IMR-90 (cell line): ENCODE results near the gene BARX1. TPM values are rescaled to one million over a fixed set of nuclear protein-coding genes. Genes with fewer than 3 reads are reported as not detected.

Experiments
- ATAC-seq: fragments of 200-7000 bp; cut with Tn5 transposase; 2 replicates; pipeline ENCODE4 v1.9.1; 2020; ENCODE audit warnings: low read depth, mild to moderate bottlenecking, moderate library complexity
- BruUV-seq: library from RNA; stranded (reverse); fragments of 400-500 nt; replicated peaks from 2 replicates; lab custom pipeline; 2021; lab: Mats Ljungman, UMichigan
- CTCF ChIA-PET: fragments of 300-600 bp; formaldehyde crosslinking; extraction: SDS; loops from one replicate; lab custom pipeline; 2021; ENCODE audit warnings: antibody characterized with exemption; lab: Yijun Ruan, JAX
- POLR2A ChIA-PET: fragments of 300-600 bp; sonication (Branson Sonifier 250); formaldehyde crosslinking; loops from one replicate; lab custom pipeline; 2022; ENCODE audit warnings: antibody characterized with exemption; ENCODE audit not compliant: unreplicated experiment; lab: Charles Lee
- DNase-seq: peaks from one replicate; pipeline ENCODE4 v3.0.0; 2013
- H2AFZ ChIP-seq: replicated peaks from 2 replicates; pipeline ENCODE3; 2013; ENCODE audit warnings: low read length, mild to moderate bottlenecking; ENCODE audit not compliant: poor library complexity
- H2AK5ac ChIP-seq: 2 replicates; pipeline ENCODE4 v1.6.1; 2013; ENCODE audit warnings: low read depth, low read length, inconsistent platforms
- H2AK9ac ChIP-seq: replicated peaks from 2 replicates; pipeline ENCODE3; 2013; ENCODE audit warnings: mild to moderate bottlenecking, low read depth, low read length, moderate library complexity; ENCODE audit not compliant: poor library complexity
- H2BK120ac ChIP-seq: 2 replicates; pipeline ENCODE4 v1.6.1; 2013; ENCODE audit warnings: low read depth, low read length, inconsistent platforms
- H2BK15ac ChIP-seq: 3 replicates; pipeline ENCODE4 v1.6.1; 2013; ENCODE audit warnings: low read depth, low read length, inconsistent platforms
- H2BK20ac ChIP-seq: 2 replicates; pipeline ENCODE4 v1.6.1; 2013; ENCODE audit warnings: low read depth, mild to moderate bottlenecking, inconsistent platforms, low read length, moderate library complexity
- H2BK5ac ChIP-seq: 2 replicates; pipeline ENCODE4 v1.6.1; 2013; ENCODE audit warnings: mild to moderate bottlenecking, low read depth, low read length, inconsistent platforms; ENCODE audit not compliant: poor library complexity, severe bottlenecking
- H3K14ac ChIP-seq: replicated peaks from 2 replicates; pipeline ENCODE4 v1.6.1; 2013; ENCODE audit warnings: low read depth, low read length, inconsistent platforms
- H3K18ac ChIP-seq: 2 replicates; pipeline ENCODE4 v1.6.1; 2013; ENCODE audit warnings: low read depth, low read length, control low read depth
- H3K23ac ChIP-seq: 2 replicates; pipeline ENCODE4 v1.6.1; 2013; ENCODE audit warnings: low read depth, low read length, inconsistent platforms
- H3K27ac ChIP-seq: 2 replicates; pipeline ENCODE4 v1.5.1; 2013; ENCODE audit warnings: mild to moderate bottlenecking, control low read depth, low read length; ENCODE audit not compliant: insufficient read depth
- H3K27me3 ChIP-seq: 2 replicates; pipeline ENCODE4 v1.6.1; 2013; ENCODE audit warnings: low read length; ENCODE audit not compliant: control insufficient read depth, insufficient read depth
- H3K36me3 ChIP-seq: 2 replicates; pipeline ENCODE4 v1.6.1; 2013; ENCODE audit warnings: low read length, mixed read lengths; ENCODE audit not compliant: control insufficient read depth, insufficient read depth
- H3K4ac ChIP-seq: 2 replicates; pipeline ENCODE4 v1.6.1; 2013; ENCODE audit warnings: low read depth, low read length, inconsistent platforms
- H3K4me1 ChIP-seq: 2 replicates; pipeline ENCODE4 v1.6.1; 2013; ENCODE audit warnings: low read length, mixed read lengths; ENCODE audit not compliant: control insufficient read depth, insufficient read depth
- H3K4me2 ChIP-seq: 2 replicates; pipeline ENCODE4 v1.6.1; 2013; ENCODE audit warnings: low read depth, mild to moderate bottlenecking, control low read depth, low read length, moderate library complexity
- H3K4me3 ChIP-seq: 2 replicates; pipeline ENCODE4 v1.5.1; 2013; ENCODE audit warnings: low read depth, mild to moderate bottlenecking, control low read depth, low read length, moderate library complexity; ENCODE audit not compliant: insufficient read depth
- H3K56ac ChIP-seq: 2 replicates; pipeline ENCODE4 v1.6.1; 2013; ENCODE audit warnings: low read length, inconsistent platforms; ENCODE audit not compliant: insufficient read depth; ENCODE audit errors: extremely low read depth
- H3K79me1 ChIP-seq, 2 experiments: 2 replicates each; pipeline ENCODE4 v1.6.1; 2013; ENCODE audit warnings: low read length in 2 of 2, inconsistent platforms in 1 of 2, low read depth in 1 of 2
- H3K9ac ChIP-seq: 2 replicates; pipeline ENCODE4 v1.6.1; 2013; ENCODE audit warnings: low read depth, low read length, control low read depth
- H3K9me1 ChIP-seq: 2 replicates; pipeline ENCODE4 v1.6.1; 2013; ENCODE audit warnings: low read length, inconsistent platforms; ENCODE audit not compliant: insufficient read depth
- H3K9me3 ChIP-seq: 2 replicates; pipeline ENCODE4 v1.6.1; 2013; ENCODE audit warnings: low read length; ENCODE audit not compliant: control insufficient read depth, insufficient read depth
- H4K20me1 ChIP-seq: 2 replicates; pipeline ENCODE4 v1.6.1; 2013; ENCODE audit warnings: low read length, inconsistent platforms; ENCODE audit not compliant: insufficient read depth
- H4K5ac ChIP-seq: 2 replicates; pipeline ENCODE4 v1.6.1; 2013; ENCODE audit warnings: mild to moderate bottlenecking, low read depth, low read length, control low read depth
- H4K8ac ChIP-seq, 2 experiments: 2 replicates each; pipeline ENCODE4 v1.6.1; 2013; ENCODE audit warnings: low read depth in 2 of 2, low read length in 2 of 2, control low read depth in 1 of 2, inconsistent platforms in 1 of 2
- H4K91ac ChIP-seq: 2 replicates; pipeline ENCODE4 v1.6.1; 2013; ENCODE audit warnings: low read depth, low read length, inconsistent platforms; ENCODE audit not compliant: insufficient read depth
- BHLHE40 ChIP-seq: fragments of 150-350 bp; IDR thresholded peaks from 2 replicates; pipeline ENCODE4 v1.6.1; 2016; ENCODE audit warnings: mild to moderate bottlenecking, low read depth, low read length
- CTCF ChIP-seq: conservative IDR thresholded peaks from 2 replicates; pipeline ENCODE4 v1.5.1; 2012; ENCODE audit warnings: mild to moderate bottlenecking, low read depth, low read length, improper control_type of control experiment
- ELK1 ChIP-seq: fragments of 150-350 bp; IDR thresholded peaks from 2 replicates; pipeline ENCODE4 v1.6.1; 2016; ENCODE audit warnings: low read depth, mild to moderate bottlenecking, low read length, moderate library complexity, borderline replicate concordance
- FOS ChIP-seq: fragments of 150-350 bp; IDR thresholded peaks from 2 replicates; pipeline ENCODE4 v1.6.1; 2016; ENCODE audit warnings: low read depth, low read length
- MXI1 ChIP-seq: IDR thresholded peaks from 2 replicates; pipeline ENCODE4 v1.6.1; 2012; ENCODE audit warnings: low read depth, mild to moderate bottlenecking, low read length, moderate library complexity, borderline replicate concordance
- NFE2L2 ChIP-seq: fragments of 150-350 bp; IDR thresholded peaks from 2 replicates; pipeline ENCODE4 v1.6.1; 2016; ENCODE audit warnings: low read depth, mild to moderate bottlenecking, low read length
- POLR2A ChIP-seq: IDR thresholded peaks from 2 replicates; pipeline ENCODE4 v1.6.1; 2012; ENCODE audit warnings: mild to moderate bottlenecking, low read depth, low read length
- RAD21 ChIP-seq: IDR thresholded peaks from 2 replicates; pipeline ENCODE4 v1.6.1; 2012; ENCODE audit warnings: low read length, improper control_type of control experiment
- RCOR1 ChIP-seq: IDR thresholded peaks from 2 replicates; pipeline ENCODE4 v1.6.1; 2012; ENCODE audit warnings: mild to moderate bottlenecking, low read length, improper control_type of control experiment; ENCODE audit not compliant: insufficient replicate concordance
- RFX5 ChIP-seq: IDR thresholded peaks from 2 replicates; pipeline ENCODE4 v1.8.0; 2012; ENCODE audit warnings: low read depth, mild to moderate bottlenecking, low read length, moderate library complexity
- WGBS, 2 experiments: methylation state at CpG; one replicate each; pipeline versions ENCODE4 v1.1.5 to v1.1.7; 2013; ENCODE audit warnings: missing lambda C conversion rate in 2 of 2; ENCODE audit not compliant: insufficient read length in 1 of 2; ENCODE audit errors: extremely low coverage in 2 of 2; 5-methylcytosine and 5-hydroxymethylcytosine counted together
- dilution Hi-C: fragments of 300-500 bp; cut with HindIII; formaldehyde crosslinking; loops from one replicate; pipeline ENCODE4 v1.14.3; 2018; ENCODE audit warnings: low sequenced_read_pairs; ENCODE audit not compliant: unreplicated experiment
- in situ Hi-C: fragments of 300-500 bp; cut with MboI; formaldehyde crosslinking; loops from 3 replicates; pipeline ENCODE4 v1.14.3; 2019; ENCODE audit warnings: low sequenced_read_pairs, inconsistent platforms, mixed read lengths
- intact Hi-C: fragments of 100-400 bp; cut with micrococcal nuclease; formaldehyde crosslinking; loops from 2 replicates; pipeline ENCODE4 v1.10.0; 2022
- polyA plus RNA-seq, 3 experiments: library from polyadenylated mRNA; depleted of rRNA; stranded (reverse); fragments of >200 nt; gene quantifications; 2 replicates each; pipeline ENCODE4 v1.2.3, GENCODE V29; 2012; ENCODE audit warnings: low replicate concordance in 1 of 3
- total RNA-seq: library from RNA; depleted of rRNA; stranded (reverse); fragments of >200 nt; gene quantifications from 2 replicates; pipeline ENCODE4 v1.2.3, GENCODE V29; 2012

The BARX1 gene
- total and polyA plus RNA-seq, 2 of the 4 experiments (the other 2 are of a cell fraction): not detected

- ChIA-PET CTCF (no interaction called here), POLR2A (no interaction called here)
- H2AK5ac ChIP-seq: no peak overlapping the region
- H2AK9ac ChIP-seq: no peak overlapping the region
- intact Hi-C loops: no loop called here
- no peak overlapping the region for H4K8ac ChIP-seq
- DNase-seq (no peak), ATAC-seq (peak; percentile 51)
- H4K20me1 ChIP-seq: no peaks in the 10 kb centered on the region
- H3K9me1 ChIP-seq: no peaks in the 10 kb centered on the region
- H3K23ac ChIP-seq: no peak overlapping the region; the same call in 1 of the 2 replicates
- H3K4me1 ChIP-seq: peaks cover 2% of the 10 kb centered on the region; the same call in 1 of the 2 replicates
- H3K9ac ChIP-seq: 0 out of 2 replicates have a peak overlapping the region, but pooled peaks have one; percentile 54
- H3K27ac ChIP-seq: no peak overlapping the region
- H3K36me3 ChIP-seq: no peaks in the 10 kb centered on the region
- peak overlapping the region; percentile 85 for H2AFZ ChIP-seq
- peaks cover 93% of the 10 kb centered on the region for H3K27me3 ChIP-seq
- no peak overlapping the region for H2BK5ac ChIP-seq
- no peak overlapping the region for H2BK120ac ChIP-seq
- in situ Hi-C loops: loop anchor here (25.0 kb wide), 2 partner anchors 539 to 789 kb away; no protein-coding TSS in a partner anchor
- WGBS, 2 experiments: 0% methylated on average over 6 of the region's 47 CpGs; no CpG with 5 or more reads in 1 of the 2 experiments
- TF ChIP-seq RFX5 (no peak), NFE2L2 (no peak), MXI1 (no peak), POLR2A (no peak), ELK1 (no peak), BHLHE40 (no peak), RAD21 (no peak), RCOR1 (no peak), FOS (no peak), CTCF (no peak)
- H3K18ac ChIP-seq: no peak overlapping the region
- no peak overlapping the region for H3K4ac ChIP-seq
- no peak overlapping the region for H3K56ac ChIP-seq
- H3K4me2 ChIP-seq: peak overlapping the region; percentile 66
- peak overlapping the region; percentile 51 for H3K4me3 ChIP-seq
- peaks cover 12% of the 10 kb centered on the region for H3K9me3 ChIP-seq
- H2BK20ac ChIP-seq: no peak overlapping the region
- no TSS peak for BruUV-seq
- no peak overlapping the region for H3K14ac ChIP-seq
- no peak overlapping the region for H4K5ac ChIP-seq
- H4K91ac ChIP-seq: no peak overlapping the region
- no peaks in the 10 kb centered on the region for H3K79me1 ChIP-seq
- dilution Hi-C loops: no loop called here
- no peak overlapping the region for H2BK15ac ChIP-seq
Observed at GRCh38 chr9:93950619-93951601, 4.2 kb downstream of the BARX1 start.
